Pancreas (tissue), 10 donors: ENCODE results near the gene TMOD2. TPM values are rescaled to one million over a fixed set of nuclear protein-coding genes. Genes with fewer than 3 reads are reported as not detected.

Source experiments
- ATAC-seq, 4 donors: fragments of 200-7000 bp; cut with Tn5 transposase; one replicate each; pipeline versions ENCODE4 v1.8.0 to v1.9.1; 2020; ENCODE audit warnings: mild to moderate bottlenecking in 4 of 4, moderate library complexity in 4 of 4
- DNase-seq, 6 donors: peaks; one replicate each; pipeline ENCODE4 v3.0.0-alpha.2; 2020
- FAIRE-seq: peaks from 2 replicates; lab custom pipeline; 2012; peaks lifted over from hg19 to GRCh38; lab: Jason Lieb, UNC
- H3K27ac ChIP-seq, 4 donors: fragments of 200-600 bp; sonication (generic); 1 replicate in 3 of 4; 2 replicates in 1 of 4; pipeline versions ENCODE4 v1.5.0 to v1.8.0; 2020
- H3K27me3 ChIP-seq, 4 donors: fragments of 200-600 bp; one replicate each; pipeline ENCODE4 v1.8.0; 2021
- H3K36me3 ChIP-seq, 3 donors: fragments of 200-600 bp; sonication (generic) in 1 of 3; one replicate each; pipeline versions ENCODE4 v1.5.0 to v1.8.0; 2020 to 2021
- H3K4me1 ChIP-seq, 3 donors: fragments of 200-600 bp; one replicate each; pipeline ENCODE4 v1.8.0; 2021
- H3K4me3 ChIP-seq, 4 donors: fragments of 200-600 bp; sonication (generic) in 2 of 4; one replicate each; pipeline versions ENCODE4 v1.5.0 to v1.8.0; 2020 to 2021
- H3K9me3 ChIP-seq, 4 donors: fragments of 200-600 bp; one replicate each; pipeline ENCODE4 v1.8.0; 2021
- WGBS, 2 donors: extraction: QIAGEN DNeasy Blood & Tissue Kit; methylation state at CpG; one replicate each; pipeline ENCODE4 v1.1.7; 2013; 5-methylcytosine and 5-hydroxymethylcytosine counted together
- intact Hi-C, 3 donors: fragments of 100-400 bp; cut with DNase I; formaldehyde crosslinking; loops; one replicate each; pipeline versions ENCODE4 v1.11.1 to v1.14.2; 2022
- polyA plus RNA-seq, 2 donors: library from polyadenylated mRNA; stranded (reverse); fragments of 200-250 nt; gene quantifications; one replicate each; pipeline ENCODE4 v1.2.3, GENCODE V29; 2013
- total RNA-seq, 6 donors: library from RNA; stranded (reverse); fragmentation: NEBNext Ultra II Directional in 4 of 6; extraction: Animal tissue kit (Norgen Biotek cat#: 25700) in 4 of 6; gene quantifications; one replicate each; pipeline versions ENCODE4 v1.2.1 to v1.2.4, GENCODE V29; 2021 to 2023
- TF ChIP-seq, protein P1 (sequence below), 4 donors: fragments of 200-600 bp; sonication (generic) in 3 of 4; IDR thresholded peaks; one replicate each; pipeline versions ENCODE4 v1.5.0 to v1.8.0; 2021; ENCODE audit warnings: antibody characterized with exemption in 4 of 4
- donor health status: healthy with polysubstance abuse.
- donor health status: DM: no; HTN: no; CAD: no; lungs with moderate emphysema.
- donor health status: DM: no; HTN: no; CAD: no.
- donor health status: control.
- donor health status: control.
- donor health status: Bipolar disorder and iron deficiency.
- donor health status: DM: yes; HTN: yes; CAD: no.
- donor health status: DM: no; HTN: no; CAD: no.
- donor health status: DM: no; HTN: no; CAD: no.
- donor health status: DM: yes; HTN: yes; CAD: no.

TMOD2 gene
- total and polyA plus RNA-seq, 8 donors = 1.1 to 6.8 (median 3.3) TPM

- intact Hi-C loops = no loop called here
- H3K4me3 ChIP-seq = no peak overlapping the region
- 30 to 37% methylated on average over 3 of the region's 3 CpGs for WGBS, 2 donors
- H3K9me3 ChIP-seq = no peaks in the 10 kb centered on the region
- H3K27me3 ChIP-seq = no peaks in the 10 kb centered on the region
- H3K36me3 ChIP-seq = no peaks in the 10 kb centered on the region
- no peaks in the 10 kb centered on the region for H3K4me1 ChIP-seq
- TF ChIP-seq, protein P1, sequence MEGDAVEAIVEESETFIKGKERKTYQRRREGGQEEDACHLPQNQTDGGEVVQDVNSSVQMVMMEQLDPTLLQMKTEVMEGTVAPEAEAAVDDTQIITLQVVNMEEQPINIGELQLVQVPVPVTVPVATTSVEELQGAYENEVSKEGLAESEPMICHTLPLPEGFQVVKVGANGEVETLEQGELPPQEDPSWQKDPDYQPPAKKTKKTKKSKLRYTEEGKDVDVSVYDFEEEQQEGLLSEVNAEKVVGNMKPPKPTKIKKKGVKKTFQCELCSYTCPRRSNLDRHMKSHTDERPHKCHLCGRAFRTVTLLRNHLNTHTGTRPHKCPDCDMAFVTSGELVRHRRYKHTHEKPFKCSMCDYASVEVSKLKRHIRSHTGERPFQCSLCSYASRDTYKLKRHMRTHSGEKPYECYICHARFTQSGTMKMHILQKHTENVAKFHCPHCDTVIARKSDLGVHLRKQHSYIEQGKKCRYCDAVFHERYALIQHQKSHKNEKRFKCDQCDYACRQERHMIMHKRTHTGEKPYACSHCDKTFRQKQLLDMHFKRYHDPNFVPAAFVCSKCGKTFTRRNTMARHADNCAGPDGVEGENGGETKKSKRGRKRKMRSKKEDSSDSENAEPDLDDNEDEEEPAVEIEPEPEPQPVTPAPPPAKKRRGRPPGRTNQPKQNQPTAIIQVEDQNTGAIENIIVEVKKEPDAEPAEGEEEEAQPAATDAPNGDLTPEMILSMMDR (IDR thresholded peaks at IDR 0.05) = no peak
- FAIRE-seq (no peak), DNase-seq (no peak), ATAC-seq (no peak)
- no peak overlapping the region for H3K27ac ChIP-seq
Observed at GRCh38 chr15:51718746-51719145, 32.7 kb upstream of the TMOD2 start.

- H3K4me1 ChIP-seq = peaks cover 0 to 3% (median 0%) of the 10 kb centered on the region in 3 donors
- no peak for FAIRE-seq
- no peak for ATAC-seq
- H3K27ac ChIP-seq = no peak overlapping the region
- no peak overlapping the region for H3K4me3 ChIP-seq
- DNase-seq = no peak
- H3K36me3 ChIP-seq = no peaks in the 10 kb centered on the region
- H3K27me3 ChIP-seq = no peaks in the 10 kb centered on the region
- H3K9me3 ChIP-seq = no peaks in the 10 kb centered on the region
- TF ChIP-seq, protein P1 (IDR thresholded peaks at IDR 0.05) = no peak
- intact Hi-C loops = no loop called here
- 70 to 78% methylated on average over 8 of the region's 8 CpGs for WGBS, 2 donors
Observed at GRCh38 chr15:51720201-51720995, 31.0 kb upstream of the TMOD2 start.

- Histone ChIP-seq H3K4me3 (no peak overlapping the region), H3K9me3 (no peaks in the 10 kb centered on the region), H3K4me1 (peaks cover 0 to 3% (median 0%) of the 10 kb centered on the region in 3 donors), H3K27ac (no peak overlapping the region), H3K27me3 (no peaks in the 10 kb centered on the region), H3K36me3 (no peaks in the 10 kb centered on the region)
- no peak for DNase-seq
- TF ChIP-seq, protein P1 (IDR thresholded peaks at IDR 0.05) = no peak
- peak in 3 of 4 donors; percentile 30 to 65 (median 58) for ATAC-seq
- no peak for FAIRE-seq
- 82 to 88% methylated on average over 5 of the region's 5 CpGs for WGBS, 2 donors
- intact Hi-C loops = no loop called here
Observed at GRCh38 chr15:51721199-51721960, 30.0 kb upstream of the TMOD2 start.

DNA sequence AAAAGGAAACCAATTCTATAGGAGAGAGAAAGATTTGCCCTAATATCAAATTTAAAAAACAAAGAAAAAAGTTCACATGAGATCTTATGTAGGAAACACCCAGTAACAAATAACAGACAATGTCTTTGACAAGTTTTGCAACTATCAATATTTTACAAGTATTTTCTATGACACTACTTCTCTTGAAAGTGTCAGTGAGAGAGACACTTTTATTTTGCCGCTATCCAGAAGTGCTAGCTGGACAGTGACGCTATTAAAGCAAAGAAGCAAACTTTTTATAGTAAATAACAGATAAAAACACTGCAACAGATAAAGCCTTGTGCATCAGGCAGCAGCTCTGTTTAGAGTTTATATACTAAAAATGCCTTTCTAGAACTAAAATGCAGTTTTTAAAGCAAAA is 27.2 kb upstream of the TMOD2 start:
- DNase-seq (no peak), ATAC-seq (no peak), FAIRE-seq (no peak)
- Histone ChIP-seq H3K4me1 (peaks cover 0 to 3% (median 0%) of the 10 kb centered on the region in 3 donors), H3K9me3 (no peaks in the 10 kb centered on the region), H3K27ac (no peak overlapping the region), H3K36me3 (no peaks in the 10 kb centered on the region), H3K27me3 (no peaks in the 10 kb centered on the region), H3K4me3 (no peak overlapping the region)
- WGBS, 2 donors = 79 to 82% methylated on average over 2 of the region's 2 CpGs
- intact Hi-C loops = no loop called here
- TF ChIP-seq, protein P1 (IDR thresholded peaks at IDR 0.05) = no peak
